IPS-15b (cell line): Measurements from ENCODE around the gene ATG4B.

Experiments
- H3K27me3 ChIP-seq: one replicate; pipeline ENCODE4 v1.6.1; 2013; ENCODE audit warnings: low read length; ENCODE audit not compliant: control insufficient read depth, insufficient read depth
- H3K36me3 ChIP-seq: one replicate; pipeline ENCODE4 v1.6.1; 2013; ENCODE audit warnings: low read length; ENCODE audit not compliant: control insufficient read depth, insufficient read depth
- H3K4me1 ChIP-seq: one replicate; pipeline ENCODE4 v1.6.1; 2013; ENCODE audit warnings: mild to moderate bottlenecking, low read length; ENCODE audit not compliant: control insufficient read depth, insufficient read depth
- H3K4me3 ChIP-seq: one replicate; pipeline ENCODE4 v1.5.1; 2013; ENCODE audit warnings: low read depth, low read length
- H3K9ac ChIP-seq: one replicate; pipeline ENCODE4 v1.6.1; 2013; ENCODE audit warnings: low read depth, mild to moderate bottlenecking, low read length
- H3K9me3 ChIP-seq: one replicate; pipeline ENCODE4 v1.6.1; 2013; ENCODE audit warnings: mild to moderate bottlenecking, low read length; ENCODE audit not compliant: control insufficient read depth, insufficient read depth

ATG4B gene

DNA sequence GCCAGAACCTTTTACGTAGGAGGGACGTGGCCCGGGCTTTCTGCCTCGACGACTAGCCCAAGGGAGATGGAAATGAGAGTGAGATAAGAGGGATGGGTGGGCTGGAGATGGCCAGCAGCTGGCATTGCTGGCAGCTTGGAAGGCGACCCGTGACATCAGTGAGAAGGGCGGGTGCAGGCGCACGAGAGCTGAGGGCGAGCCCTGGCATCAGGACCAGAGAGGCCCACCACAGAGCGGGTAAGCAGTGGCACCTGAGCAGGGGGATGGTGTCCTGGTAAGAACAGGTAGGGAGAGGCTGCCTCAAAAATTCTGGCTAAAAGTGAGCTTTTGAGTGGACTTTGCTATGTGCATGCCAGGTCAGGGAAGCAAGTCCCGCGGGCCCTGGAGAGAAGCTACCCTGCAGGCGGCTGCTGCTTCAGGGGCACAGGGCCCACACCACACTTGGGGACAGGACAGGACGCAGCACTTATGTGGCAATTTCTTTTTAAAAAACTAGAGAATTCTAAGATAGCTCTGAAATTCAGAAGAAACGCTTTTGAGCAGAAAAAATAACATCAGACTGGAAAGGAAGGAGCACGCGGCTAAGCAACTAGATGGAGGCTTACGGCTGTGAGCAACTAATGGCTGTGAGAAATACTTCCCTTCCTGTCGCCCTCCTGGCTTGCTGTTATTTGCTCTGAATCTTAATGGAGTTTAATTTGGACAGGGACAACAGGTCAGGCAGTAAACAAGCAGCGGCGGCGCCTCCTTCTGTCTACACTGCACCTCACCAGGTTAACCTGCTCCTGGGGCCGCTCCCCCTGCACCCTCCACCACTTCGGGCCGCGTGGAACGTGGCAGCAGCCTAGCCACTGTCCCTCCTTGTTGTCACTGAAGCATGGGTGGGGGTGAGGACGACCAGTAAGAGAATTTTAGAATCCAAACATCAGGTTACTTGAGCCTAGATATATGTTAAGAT, 21.0 kb upstream of the ATG4B start:
- no peak overlapping the region for H3K4me3 ChIP-seq
- no peaks in the 10 kb centered on the region for H3K9me3 ChIP-seq
- no peaks in the 10 kb centered on the region for H3K36me3 ChIP-seq
- H3K4me1 ChIP-seq = no peaks in the 10 kb centered on the region
- no peak overlapping the region for H3K9ac ChIP-seq
- H3K27me3 ChIP-seq = no peaks in the 10 kb centered on the region

- Histone ChIP-seq H3K4me1 (no peaks in the 10 kb centered on the region), H3K9ac (no peak overlapping the region), H3K27me3 (no peaks in the 10 kb centered on the region), H3K4me3 (no peak overlapping the region), H3K9me3 (no peaks in the 10 kb centered on the region), H3K36me3 (no peaks in the 10 kb centered on the region)
These were observed 19.9 kb upstream of the ATG4B start for GRCh38 chr2:241617431-241618154.

GRCh38 chr2:241618296-241618805, 19.1 kb upstream of the ATG4B start:
- H3K4me3 ChIP-seq = no peak overlapping the region
- H3K9ac ChIP-seq = no peak overlapping the region
- no peaks in the 10 kb centered on the region for H3K9me3 ChIP-seq
- no peaks in the 10 kb centered on the region for H3K27me3 ChIP-seq
- no peaks in the 10 kb centered on the region for H3K4me1 ChIP-seq
- no peaks in the 10 kb centered on the region for H3K36me3 ChIP-seq

GRCh38 chr2:241618829-241619228, 18.7 kb upstream of the ATG4B start:
- Histone ChIP-seq H3K9me3 (no peaks in the 10 kb centered on the region), H3K9ac (no peak overlapping the region), H3K4me1 (no peaks in the 10 kb centered on the region), H3K36me3 (no peaks in the 10 kb centered on the region), H3K27me3 (no peaks in the 10 kb centered on the region), H3K4me3 (no peak overlapping the region)

DNA sequence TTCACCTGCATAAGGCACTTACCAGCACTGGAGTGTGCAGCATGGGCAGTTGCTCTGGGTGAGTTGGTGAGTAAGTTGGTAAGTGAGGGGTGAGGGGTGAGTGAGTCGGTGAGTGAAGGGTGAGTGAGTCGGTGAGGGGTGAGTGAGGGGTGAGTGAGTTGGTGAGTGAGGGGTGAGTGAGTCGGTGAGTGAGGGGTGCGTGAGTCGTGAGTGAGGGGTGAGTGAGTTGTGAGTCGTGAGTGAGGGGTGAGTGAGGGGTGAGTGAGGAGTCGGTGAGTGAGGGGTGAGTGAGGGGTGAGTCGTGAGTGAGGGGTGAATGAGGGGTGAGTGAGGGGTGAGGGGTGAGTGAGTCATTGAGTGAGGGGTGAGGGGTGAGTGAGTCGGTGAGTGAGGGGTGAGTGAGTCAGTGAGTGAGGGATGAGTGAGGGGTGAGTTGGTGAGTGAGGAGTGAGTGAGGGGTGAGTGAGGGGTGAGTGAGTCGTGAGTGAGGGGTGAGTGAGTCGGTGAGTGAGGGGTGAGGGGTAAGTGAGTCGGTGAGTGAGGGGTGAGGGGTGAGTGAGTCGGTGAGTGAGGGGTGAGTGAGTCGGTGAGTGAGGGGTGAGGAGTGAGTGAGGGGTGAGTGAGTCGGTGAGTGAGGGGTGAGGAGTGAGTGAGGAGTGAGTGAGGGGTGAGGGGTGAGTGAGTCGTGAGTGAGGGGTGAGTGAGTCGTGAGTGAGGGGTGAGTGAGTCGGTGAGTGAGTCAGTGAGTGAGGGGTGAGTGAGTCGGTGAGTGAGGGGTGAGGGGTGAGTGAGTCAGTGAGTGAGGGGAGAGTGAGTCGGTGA, 17.7 kb upstream of the ATG4B start:
- no peaks in the 10 kb centered on the region for H3K4me1 ChIP-seq
- H3K4me3 ChIP-seq = no peak overlapping the region
- no peaks in the 10 kb centered on the region for H3K27me3 ChIP-seq
- H3K9me3 ChIP-seq = no peaks in the 10 kb centered on the region
- no peak overlapping the region for H3K9ac ChIP-seq
- no peaks in the 10 kb centered on the region for H3K36me3 ChIP-seq

DNA sequence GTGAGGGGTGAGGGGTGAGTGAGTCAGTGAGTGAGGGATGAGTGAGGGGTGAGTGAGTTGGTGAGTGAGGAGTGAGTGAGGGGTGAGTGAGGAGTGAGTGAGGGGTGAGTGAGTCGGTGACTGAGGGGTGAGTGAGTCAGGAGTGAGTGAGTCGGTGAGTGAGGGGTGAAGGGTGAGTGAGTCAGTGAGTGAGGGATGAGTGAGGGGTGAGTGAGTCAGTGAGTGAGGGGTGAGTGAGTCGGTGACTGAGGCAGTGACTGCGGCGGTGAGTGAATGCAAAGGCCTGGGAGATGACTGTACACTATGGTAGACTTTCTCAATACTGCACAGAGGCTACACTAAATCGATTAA, 17.1 kb upstream of the ATG4B start:
- H3K9ac ChIP-seq = no peak overlapping the region
- H3K9me3 ChIP-seq = no peaks in the 10 kb centered on the region
- H3K36me3 ChIP-seq = no peaks in the 10 kb centered on the region
- no peaks in the 10 kb centered on the region for H3K4me1 ChIP-seq
- H3K27me3 ChIP-seq = no peaks in the 10 kb centered on the region
- no peak overlapping the region for H3K4me3 ChIP-seq

DNA sequence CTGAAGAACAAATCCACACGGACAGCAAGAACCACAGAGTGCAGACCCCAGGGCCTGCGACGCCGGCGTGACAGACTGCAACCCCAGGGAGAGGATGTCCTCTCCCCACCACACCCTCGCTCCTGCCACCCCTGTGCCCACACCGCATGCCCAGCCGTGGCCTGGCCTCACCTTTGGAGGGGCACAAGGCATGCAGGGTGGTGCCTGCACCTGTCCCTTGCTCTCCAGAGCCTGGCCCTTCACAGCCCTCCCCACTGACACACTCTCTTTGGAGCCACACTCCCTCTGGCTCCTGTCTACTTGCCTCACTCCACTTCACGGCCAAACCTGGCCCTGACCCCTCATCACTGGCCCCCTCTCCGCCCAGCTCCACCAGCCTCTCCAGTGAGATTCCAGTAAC, 9.8 kb upstream of the ATG4B start:
- no peaks in the 10 kb centered on the region for H3K4me1 ChIP-seq
- no peaks in the 10 kb centered on the region for H3K27me3 ChIP-seq
- H3K9ac ChIP-seq = no peak overlapping the region

DNA sequence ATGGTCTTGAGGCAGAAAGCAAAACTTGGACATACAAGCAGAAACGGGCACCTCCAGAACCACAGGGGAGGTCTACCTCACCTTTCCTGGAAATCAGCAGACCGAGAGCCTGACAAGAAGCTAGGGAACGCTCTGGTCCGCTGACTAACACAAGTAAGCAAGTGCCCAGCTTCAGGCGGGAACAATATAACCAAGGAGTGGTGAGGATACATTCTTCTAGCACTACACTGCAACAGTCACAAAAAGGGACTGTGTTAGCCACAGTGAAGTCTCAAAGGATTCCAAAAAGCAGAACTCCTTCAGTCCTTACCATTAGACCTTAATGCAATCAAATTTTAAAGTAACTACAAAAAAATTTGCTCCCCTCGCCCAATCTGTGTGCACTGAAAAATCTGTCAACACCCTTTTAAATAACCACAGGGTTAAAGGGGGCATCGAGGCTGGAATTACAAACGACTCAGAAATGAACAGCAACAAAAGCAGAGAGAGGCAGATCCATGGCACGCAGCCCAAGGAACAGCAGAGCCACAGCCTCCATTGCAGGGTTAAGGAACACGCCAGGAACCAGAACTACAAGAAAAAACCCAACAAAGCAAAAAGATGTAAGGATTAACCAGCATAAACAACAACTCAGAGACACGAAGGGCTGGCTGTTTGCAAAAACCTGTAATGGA, 7.6 kb upstream of the ATG4B start:
- Histone ChIP-seq H3K27me3 (no peaks in the 10 kb centered on the region), H3K9ac (no peak overlapping the region), H3K9me3 (no peaks in the 10 kb centered on the region), H3K4me3 (no peak overlapping the region), H3K36me3 (peaks cover 28% of the 10 kb centered on the region), H3K4me1 (no peaks in the 10 kb centered on the region)

More for the DNA sequence above, 9.8 kb upstream of the ATG4B start:
- H3K36me3 ChIP-seq = peaks cover 17% of the 10 kb centered on the region
- no peak overlapping the region for H3K4me3 ChIP-seq
- H3K9me3 ChIP-seq = no peaks in the 10 kb centered on the region

DNA sequence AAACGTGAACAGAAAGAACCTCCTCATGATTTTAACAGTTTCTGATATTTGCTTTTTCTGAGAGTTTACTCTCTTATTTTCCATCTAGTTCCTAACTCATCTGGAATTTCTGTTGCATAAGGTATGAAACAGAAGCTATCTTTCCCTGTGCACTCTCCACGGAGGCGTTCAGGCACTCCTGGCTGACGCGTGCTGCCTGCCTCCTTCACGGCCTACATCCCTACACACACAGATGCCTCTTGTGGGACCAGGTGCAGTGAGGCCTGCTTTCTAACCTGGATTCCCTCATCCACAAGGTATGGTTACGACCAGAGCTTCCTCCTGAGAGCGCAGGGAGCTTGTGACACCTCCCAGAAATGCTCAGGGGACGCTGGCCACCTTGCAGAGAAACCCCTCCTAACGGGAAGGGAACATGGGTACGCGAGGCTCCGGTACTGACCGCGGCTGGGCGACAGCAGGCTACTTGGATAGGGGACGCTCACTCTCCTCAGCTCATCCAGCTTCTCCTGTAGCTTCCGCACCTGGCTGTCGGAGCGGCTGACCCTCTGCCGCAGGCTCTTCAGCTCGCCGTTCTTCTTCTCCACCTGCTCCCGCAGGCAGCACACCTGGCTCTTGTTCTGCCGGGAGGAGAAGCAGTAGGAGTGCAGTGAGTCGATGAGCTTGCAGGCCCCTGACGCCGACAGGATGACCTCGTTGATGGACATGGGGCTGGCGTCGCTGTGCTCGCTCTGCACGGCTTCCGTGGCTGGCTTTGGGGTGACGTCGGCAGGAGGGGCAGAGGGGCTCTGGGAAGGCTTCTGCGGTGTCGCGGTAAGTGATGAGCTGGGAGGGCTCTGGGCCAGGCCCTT, 4.8 kb upstream of the ATG4B start:
- H3K4me1 ChIP-seq = no peaks in the 10 kb centered on the region

GRCh38 chr2:241633561-241633960, 3.9 kb upstream of the ATG4B start:
- no peaks in the 10 kb centered on the region for H3K27me3 ChIP-seq
- no peaks in the 10 kb centered on the region for H3K4me1 ChIP-seq
- H3K9ac ChIP-seq = no peak overlapping the region
- H3K9me3 ChIP-seq = no peaks in the 10 kb centered on the region
- H3K36me3 ChIP-seq = peaks cover 25% of the 10 kb centered on the region
- no peak overlapping the region for H3K4me3 ChIP-seq

More for the DNA sequence above, 4.8 kb upstream of the ATG4B start:
- Histone ChIP-seq H3K36me3 (peaks cover 25% of the 10 kb centered on the region), H3K27me3 (no peaks in the 10 kb centered on the region), H3K4me3 (no peak overlapping the region), H3K9me3 (no peaks in the 10 kb centered on the region), H3K9ac (no peak overlapping the region)
